CD4-positive, alpha-beta T cell treated with Interferon gamma for 1 hour (primary cell): ENCODE measurements around the gene DTHD1.

Source experiments
- DNase-seq: peaks from one replicate; pipeline ENCODE4 v3.0.0-alpha.2; 2020

DTHD1 gene

DNA sequence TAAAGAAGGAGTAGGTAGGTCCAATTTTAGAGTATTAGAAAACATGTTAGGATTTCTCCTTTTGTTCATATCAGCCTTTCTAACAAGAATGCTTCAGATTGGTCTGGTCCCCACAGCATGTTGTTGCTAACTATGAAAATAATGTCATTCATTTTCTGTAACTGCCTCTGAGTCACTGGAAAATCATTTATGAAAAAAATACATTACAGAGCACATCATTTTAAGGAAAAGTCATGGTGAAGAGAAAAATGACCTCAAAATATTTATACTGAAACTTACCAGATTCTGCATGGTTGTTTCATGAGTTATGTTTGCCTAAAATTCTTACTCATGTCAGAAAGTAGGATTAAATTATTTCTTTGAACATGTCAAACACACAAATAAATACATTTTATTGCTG is 35.2 kb downstream of the DTHD1 start:
- DNase-seq: no peak

DNA sequence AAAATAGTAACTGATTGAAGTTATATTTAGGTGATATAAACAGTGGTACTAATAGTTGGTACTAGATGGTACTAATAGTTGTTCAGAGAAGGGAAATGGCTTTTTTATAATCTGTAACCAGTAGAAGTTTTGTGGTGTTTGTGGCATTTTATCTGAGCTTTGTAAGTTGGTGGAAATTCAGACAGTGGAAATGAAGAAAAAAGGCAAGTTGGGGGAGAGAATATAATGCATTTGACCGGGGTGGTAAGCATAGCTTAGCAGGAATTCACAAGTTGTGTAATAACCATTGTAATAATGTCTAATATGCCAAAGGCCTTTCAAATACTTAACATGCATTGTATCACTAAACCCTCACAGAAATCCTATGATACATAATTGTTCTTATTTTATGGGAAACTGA is 36.3 kb downstream of the DTHD1 start:
- DNase-seq: no peak

DNA sequence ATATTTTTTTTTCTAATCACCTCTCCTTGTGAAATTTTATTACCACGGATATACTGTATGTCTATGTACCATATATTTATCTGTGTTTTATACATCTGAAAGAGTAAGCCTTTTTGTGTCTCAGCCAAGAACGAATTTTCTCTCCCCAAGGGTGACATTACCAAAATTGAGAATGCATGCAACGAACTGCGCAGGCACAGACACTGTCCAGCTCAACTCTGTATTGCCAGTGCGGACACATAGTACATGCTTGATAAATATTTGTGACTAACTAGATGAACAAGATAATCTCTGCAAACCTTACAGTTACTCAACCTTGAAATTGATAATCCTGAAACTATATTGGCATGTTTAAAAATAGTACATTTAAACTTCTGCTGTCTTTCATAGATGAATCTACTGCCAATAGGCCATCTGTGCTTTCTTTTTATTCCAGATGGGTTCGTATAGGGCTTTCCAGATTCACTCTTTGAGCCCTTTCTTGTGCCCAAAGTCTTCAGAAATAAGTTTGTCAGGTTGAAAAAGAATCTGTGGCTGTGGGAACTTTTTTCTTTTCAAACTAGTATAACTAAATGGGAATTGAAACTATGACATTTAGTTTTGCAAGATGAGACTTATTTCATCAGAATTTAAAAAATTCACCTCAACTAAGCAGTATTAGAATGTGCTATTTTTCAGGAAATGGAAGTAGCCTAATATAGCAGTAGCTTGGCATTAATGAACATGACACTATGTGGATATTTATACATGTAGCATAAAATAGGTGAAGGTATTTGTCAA is 38.9 kb downstream of the DTHD1 start:
- DNase-seq: no peak

DNA sequence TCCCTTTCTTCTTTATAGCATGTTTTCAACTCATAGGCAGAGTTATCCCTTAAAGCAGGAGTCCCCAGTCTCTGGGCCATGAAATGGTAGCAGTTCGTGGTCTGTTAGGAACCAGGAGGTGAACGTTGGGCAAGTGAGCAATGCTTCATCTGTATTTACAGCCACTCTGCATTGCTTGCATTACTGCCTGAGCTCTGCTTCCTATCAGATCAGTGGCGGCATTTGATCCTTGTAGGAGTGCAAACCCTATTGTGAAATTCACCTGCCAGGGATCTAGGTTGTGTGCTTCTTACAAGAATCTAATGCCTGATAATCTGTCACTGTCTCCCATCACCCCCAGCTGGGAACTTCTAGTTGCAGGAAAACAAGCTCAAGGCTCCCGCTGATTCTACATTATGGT is 39.8 kb downstream of the DTHD1 start:
- DNase-seq: no peak

DNA sequence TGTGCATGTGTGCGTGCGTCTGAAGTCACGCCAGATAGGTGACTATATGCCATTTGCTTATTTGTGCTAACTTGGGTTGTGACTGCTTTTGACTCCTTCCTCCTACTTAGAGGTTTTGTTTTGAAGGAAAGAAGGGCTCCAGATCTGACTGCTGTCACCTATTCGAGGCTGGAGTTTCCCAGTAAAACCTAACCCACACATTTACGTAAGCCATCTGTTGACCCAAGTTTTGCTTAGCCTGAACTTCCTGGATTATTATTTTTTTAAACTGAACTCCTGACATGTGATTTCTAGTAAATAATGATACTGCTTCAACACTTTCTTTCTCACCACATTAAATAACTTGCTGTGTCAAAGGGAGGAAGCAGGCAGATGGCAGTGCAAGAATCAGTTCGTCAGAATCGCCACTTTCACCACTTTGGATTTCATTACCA is 41.5 kb downstream of the DTHD1 start:
- peak; percentile 63 for DNase-seq

DNA sequence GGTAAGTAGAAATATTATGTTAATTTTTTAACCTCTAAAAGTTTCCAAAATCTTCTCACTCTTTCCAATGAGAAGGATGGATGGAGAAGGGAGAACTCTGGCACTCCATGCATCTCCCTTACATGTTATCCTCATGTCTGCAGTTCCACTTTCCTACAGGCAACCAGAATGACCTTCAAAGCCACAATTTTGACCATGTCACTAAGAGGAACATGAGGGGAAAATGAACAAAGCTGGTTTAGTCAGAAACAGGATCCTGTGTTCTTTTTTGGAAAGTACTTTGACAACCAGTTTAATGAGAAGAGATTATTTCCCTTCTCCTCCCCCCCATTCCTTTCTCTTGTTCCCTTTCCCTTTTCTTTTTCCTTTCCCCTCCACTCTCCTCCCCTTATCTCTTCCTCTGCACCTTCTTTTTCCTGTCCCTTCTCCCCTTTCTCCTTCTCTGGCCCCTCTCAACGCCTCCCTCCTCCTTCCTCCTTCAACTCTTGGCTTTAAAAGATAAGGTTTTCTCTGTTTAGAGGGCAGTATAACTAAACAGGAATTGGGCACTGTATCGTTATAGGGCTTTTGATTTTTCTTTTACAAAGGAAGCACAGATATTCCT is 42.5 kb downstream of the DTHD1 start:
- DNase-seq: no peak

DNA sequence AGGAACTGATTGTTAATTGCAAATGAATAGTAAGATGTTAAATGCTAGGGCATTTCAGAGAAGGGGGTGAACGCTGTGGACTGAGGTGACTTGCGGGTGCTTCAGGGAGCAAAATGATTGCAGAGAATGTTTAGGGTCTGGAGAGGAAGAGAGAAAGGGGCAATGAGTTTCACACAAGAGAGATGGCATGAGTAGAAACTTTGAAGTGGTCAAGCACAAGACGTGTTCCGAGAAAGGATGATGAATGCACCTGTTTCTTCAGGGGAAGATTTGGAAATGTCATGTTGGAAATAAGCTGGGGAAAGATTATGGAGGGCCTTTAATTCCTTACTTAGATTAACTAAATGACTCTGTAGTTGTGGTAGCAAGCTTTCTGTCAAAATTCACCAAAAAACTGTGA is 43.4 kb downstream of the DTHD1 start:
- no peak for DNase-seq

DNA sequence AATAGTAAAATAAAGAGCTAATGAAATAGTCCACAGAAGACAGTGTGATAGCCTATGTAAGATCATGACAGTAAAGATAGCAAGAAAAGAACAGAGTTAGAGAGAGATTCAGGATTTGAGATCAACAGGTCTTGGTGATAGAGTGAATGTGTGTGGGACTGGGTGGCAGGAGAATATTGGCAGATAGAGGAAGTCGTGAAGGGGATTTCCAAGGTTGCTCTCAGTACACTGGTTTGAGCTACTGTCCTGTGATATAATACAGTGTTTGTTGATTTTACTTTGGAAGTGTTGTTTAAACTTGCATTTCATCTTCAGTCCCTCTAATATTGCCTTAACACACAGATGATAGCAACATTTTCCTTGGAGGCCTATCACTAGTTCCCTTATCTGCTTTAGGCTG is 44.1 kb downstream of the DTHD1 start:
- DNase-seq: peak; percentile 55

DNA sequence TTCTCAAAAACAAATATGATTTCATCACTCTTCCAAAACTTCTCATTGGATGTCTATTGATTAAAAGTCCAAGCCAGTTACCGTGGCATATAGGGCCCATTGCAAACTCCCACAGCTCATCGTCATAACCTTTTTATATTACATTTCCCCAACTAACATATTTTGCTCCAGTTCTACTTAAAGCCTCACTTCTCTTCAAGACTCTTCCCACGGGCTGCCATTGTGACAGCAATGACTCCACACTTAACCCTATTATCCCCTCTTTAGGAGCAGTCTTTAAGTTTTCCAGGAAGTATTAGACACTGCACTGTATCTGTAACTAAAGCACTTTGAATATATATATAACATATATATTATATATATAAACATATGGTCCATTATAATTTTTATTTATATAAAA is 44.5 kb downstream of the DTHD1 start:
- no peak for DNase-seq

DNA sequence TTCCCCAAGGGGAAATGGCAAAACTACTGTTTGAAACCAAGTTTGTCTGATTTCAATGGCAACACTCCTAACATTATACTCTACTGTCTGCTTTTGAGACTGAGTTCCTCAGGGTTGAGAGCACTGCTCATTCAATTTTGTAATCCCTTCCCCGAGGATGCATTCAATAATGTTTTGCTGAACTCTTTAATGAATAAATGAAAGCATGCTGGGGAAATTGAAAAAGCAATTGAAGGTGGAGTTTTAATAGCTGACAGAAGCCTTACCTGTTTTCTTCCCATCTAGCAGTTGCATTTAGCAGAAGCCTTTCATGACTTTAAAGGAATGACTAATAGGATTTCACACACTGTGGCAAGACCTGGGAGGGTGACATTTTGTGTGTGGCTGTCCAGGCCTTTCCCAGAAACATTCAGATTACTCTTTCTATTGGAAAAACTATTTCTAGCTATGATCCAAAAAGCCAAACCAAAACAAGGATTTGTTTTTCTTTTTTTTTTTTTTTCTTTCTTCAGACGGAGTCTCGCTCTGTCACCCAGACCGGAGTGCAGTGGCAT is 45.1 kb downstream of the DTHD1 start:
- DNase-seq: no peak

DNA sequence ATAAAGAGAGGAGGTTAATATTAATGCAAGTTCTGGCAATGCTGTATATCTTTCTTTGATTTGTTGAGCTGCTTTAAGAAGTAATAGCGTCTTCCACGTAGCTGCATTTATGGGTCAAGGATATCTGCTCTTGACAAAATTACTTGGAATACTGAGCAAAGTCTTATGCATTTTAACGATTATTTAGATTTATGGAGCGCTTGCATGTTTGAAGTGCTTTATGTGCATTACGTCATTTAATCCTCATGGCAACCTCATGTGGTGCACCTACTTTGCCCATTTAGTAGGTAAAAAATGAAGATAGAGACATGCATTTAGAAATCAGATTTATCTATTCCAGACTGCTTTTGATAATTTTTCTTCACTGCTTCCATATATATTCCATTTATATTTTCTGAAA is 46.0 kb downstream of the DTHD1 start:
- DNase-seq: no peak

DNA sequence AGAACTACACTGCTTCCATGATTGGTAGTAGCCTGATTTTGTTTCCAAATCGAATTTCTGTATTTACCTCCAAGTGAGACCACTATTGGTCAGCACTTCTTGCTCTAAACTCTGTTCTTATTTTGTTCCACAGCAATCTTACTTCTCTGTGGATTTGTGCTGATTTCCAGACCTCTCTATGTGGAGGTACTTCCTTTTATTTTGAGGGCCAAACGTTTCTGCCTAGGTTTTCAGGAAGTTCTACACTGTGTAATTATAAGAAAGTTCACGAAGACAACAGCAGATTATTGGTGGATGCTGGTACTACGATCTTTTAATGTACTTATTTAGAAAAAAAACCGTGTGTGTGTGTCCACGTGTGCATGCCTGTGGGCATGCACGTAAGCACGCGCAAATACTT is 46.7 kb downstream of the DTHD1 start:
- DNase-seq: no peak

DNA sequence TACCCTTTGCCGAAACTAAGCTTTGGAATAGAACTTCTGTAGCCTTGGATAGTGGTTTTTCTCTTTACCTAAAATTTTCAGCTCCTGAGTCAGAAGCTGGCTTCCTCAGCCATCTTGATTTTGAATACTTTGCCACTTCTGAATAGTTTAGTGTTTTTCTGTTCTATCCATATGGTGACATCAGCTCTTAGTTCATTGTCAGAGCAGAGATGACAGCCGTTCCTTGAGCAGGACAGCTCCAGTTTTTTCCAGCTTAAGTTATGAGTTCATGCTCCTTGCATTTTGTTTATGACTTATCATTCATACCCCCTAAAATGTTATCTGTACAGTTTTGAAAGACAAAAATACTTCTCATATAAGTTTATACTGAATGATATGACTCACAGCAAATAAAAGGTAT is 47.8 kb downstream of the DTHD1 start:
- DNase-seq: no peak

DNA sequence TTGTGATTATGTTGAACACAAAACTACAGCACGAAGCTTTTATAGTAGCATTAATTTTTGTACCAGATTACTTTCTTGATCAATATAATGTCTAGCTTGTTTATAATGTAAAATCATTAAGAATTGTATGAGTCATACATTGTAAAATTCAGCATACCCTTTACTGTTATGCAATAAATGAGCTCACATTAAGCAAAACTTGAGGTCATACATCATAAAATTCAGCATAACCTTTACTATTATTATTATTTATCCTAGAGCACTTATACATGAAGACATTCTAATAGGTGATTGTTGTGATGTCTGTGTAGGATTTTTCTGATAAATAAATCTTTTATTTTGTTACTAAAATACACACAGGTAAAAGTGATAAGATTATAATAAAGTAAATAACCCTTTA is 49.4 kb downstream of the DTHD1 start:
- DNase-seq: no peak

DNA sequence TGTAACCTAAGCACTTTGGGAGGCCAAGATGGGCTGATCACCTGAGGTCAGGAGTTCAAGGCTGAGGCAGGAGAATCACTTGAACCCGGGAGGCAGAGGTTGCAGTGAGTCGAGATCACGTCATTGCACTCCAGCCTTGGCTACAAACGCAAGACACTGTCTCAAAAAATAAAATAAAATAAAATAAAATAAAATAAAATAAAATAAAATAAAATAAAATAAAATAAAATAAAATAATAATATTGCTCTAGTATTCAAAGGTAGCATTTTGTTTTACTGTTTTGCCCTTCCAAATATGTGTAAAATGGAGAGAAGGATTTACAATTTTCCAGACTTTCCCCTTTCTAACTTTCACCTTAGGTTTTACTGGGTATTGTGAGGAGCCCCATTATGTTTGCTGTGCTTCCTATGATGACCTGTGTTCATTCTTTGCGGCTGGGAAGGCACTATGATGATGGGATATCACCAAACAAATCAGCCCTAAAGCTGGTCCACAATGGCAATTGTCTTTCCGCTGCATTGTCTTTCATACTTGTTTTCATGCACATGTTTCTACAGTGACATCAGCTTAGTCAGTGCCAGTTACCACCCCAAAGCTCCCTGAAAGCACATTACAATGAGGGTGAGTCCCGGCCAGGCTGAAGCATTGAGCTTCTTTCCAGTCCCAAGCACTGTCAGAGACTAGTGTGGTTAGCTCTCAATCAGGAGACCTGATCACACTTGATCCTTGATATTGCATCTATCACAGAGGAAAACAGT is 50.8 kb downstream of the DTHD1 start:
- DNase-seq: no peak

DNA sequence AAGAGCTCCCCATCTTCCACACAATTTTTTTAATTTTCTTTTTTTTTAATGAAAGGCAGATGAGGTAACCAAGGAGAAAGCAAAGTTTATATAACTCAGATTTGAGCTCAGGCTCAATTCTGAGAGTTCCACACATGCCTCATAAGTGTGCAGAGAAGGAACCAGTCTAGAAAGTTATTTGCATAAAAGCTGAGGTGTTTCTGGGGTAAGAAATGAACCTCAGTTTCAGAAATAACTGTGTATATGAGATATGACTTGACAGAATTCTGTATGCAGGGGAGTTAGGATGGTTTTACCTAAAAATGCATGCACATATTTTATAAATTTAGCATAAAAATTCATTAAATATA is 51.3 kb downstream of the DTHD1 start:
- DNase-seq: no peak

DNA sequence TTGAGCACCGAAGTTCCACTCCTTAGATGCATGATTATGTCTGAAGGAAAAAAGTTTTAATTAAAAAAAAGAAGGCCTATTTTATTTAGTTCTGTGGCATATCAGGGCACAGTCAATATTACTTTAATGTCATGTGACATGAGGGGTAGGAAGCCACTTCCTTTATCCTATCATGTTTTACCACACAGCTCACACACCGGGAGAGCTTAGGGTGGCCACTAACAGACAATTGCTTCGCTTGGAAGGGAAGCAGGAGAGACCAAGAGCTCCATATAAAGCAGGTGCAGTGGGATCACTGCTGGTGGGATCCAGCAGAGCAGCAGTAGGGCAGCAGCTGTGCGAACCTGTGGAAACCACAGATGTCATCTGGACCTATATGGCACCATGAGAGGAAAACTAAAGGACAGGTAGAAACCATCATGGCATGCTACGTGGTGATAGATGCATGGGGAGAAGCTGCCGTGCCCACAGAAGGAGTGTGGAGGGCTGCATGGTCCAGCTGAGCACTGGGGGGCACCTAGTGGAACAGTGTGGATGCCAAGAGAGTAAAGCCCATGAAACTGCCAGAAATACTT is 52.0 kb downstream of the DTHD1 start:
- DNase-seq: no peak

DNA sequence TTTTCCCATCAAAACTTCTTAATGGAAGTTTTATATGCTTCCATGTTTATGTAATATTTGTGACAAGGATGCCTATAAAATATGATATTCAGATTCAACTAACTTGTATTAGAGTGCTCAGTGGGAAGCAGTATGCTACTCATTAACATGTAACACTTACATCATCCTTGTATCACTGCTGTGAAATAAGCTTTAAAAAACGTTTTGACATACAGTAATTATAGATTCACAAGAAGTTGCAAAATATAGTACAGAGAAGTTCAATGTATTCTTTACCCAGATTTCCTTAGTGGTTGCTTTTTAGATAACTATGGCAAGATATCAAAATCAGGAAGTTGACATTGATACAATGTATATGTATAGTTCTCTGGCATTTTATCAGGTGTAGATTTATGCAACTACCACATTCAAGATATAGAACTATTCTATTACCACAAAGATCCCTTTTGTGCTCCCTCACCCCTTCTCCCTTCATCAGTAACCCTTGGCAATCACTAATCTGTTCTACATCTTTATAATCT is 56.3 kb downstream of the DTHD1 start:
- DNase-seq: no peak

DNA sequence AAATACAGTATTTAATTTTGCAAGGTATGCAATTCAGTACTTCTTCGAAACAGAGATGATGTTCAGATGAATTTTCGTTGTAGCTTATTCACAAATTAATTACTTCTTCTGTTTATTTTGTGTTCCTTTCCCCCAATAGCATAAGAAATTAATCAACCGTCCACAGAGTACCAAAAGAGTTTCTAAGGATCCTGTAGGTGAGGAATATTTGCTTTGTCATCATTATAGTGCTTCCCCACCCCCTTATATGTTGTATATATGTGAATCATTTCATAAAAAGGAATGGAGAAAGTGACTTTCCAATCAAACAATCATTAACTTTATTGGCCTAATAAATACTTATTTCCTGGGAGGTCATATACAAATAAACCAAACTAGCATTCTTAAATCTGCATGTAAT is 57.6 kb downstream of the DTHD1 start:
- DNase-seq: no peak

DNA sequence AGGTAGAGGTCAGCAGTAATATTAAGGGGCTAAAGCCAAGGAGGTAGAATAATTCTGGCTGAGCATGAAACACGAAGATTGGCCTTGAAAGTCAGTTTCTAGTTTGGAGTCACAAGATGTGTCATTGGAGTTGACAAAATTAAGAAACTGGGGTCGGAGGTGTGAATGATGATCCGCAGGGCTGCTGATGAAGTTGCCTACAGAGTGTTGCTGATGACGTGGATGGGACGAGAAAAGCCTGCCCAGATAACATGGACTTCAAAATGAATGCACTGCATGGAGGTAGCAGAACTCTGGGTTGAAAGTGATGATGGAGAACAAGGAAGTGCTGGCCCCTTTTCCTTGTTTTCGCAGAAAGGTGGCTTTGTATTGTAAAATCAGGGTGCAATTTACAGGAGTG is 60.5 kb downstream of the DTHD1 start:
- DNase-seq: no peak

DNA sequence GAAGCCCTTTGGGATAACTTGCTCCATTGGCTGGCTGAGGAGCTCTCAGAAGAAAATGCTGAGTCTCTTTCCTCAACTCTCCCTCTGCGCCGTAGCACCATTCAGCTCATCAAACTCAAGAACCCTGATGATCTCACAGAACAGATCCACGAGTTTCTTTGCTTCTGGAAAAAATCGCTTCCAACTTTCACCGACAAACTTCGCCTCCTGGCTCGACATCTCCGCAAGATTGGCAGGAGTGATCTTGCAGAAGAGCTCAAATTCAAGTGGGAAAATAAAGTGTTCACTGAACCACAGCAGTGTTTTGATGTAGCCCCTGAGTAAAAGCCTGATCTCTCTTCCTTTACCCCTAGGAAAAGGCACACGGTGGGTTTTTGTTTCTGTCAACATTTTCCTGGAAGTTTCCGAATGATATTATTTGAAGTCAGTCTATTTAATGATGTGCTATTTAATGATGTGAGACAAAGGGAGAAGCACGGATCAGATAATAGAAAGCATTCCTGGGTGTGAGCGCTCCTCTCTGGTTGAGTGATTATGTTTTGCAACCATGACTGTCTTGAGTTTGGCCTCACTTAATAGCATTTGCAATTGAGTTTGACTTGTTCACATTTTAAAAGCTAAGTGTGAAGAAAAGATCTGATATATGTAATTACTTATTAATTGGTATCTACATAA is 62.2 kb downstream of the DTHD1 start:
- DNase-seq: no peak

DNA sequence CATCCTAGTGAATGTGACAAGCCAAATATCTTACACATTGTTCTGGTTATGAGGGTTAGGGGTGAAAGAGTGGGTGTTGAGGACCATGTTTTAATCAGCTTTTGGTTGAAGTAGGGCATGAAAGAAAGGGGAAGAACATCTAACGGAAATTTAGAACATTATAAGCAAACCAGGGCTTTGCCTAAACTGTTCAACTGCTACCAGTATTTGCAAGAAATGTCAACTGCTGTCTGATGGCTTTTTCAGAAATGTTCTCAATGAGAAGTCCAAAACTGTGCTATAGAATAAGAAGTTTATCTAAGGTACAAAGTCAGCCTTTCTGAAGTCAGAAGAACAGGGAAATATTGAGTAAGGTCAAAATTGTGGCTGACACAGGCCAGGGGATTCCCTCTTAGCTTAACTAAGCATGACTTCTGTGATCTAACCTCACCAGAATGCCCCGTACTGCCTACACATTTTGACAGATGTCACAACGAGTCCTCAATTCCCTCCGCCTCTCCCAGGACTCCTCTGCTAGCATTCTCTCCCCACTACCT is 67.1 kb downstream of the DTHD1 start:
- DNase-seq: peak; percentile 14
